ENCODE measurements around the gene MED13L. TPM values are rescaled to one million over a fixed set of nuclear protein-coding genes. Genes with fewer than 3 reads are reported as not detected.

Gene MED13L
- total RNA-seq, 2 donors from 2014 or later, result 88.9 to 140 TPM

GRCh38 chr12:116062698-116063097 is 214.8 kb downstream of the MED13L start:
- no peak for DNase-seq (ENCODE audit: low spot score)
- Histone ChIP-seq H3K4me3 (no peak overlapping the region), H3K36me3 (no peaks in the 10 kb centered on the region), H3K4me1 (replicated peaks) (peaks cover 3% of the 10 kb centered on the region), H3K27me3 (replicated peaks; ENCODE audit: insufficient read depth) (no peaks in the 10 kb centered on the region), H3K9me3 (no peaks in the 10 kb centered on the region), H3K27ac (no peak overlapping the region)
- intact Hi-C loops (cut with DNase I), result no loop called here
- WGBS, result 94% methylated on average over 4 of the region's 4 CpGs
- TF ChIP-seq POLR2AphosphoS5 (IDR thresholded peaks at IDR 0.05) (no peak), CTCF (IDR thresholded peaks at IDR 0.05) (no peak), POLR2A (IDR thresholded peaks at IDR 0.05) (no peak)

GRCh38 chr12:116060764-116061163 is 216.7 kb downstream of the MED13L start:
- no peak for TF ChIP-seq POLR2A (IDR thresholded peaks at IDR 0.05)
- no peak for TF ChIP-seq CTCF (IDR thresholded peaks at IDR 0.05)
- TF ChIP-seq POLR2AphosphoS5 (IDR thresholded peaks at IDR 0.05), result no peak
- H3K4me1 ChIP-seq (replicated peaks), result peaks cover 3% of the 10 kb centered on the region
- no peaks in the 10 kb centered on the region for H3K9me3 ChIP-seq
- H3K4me3 ChIP-seq, result no peak overlapping the region
- no peaks in the 10 kb centered on the region for H3K36me3 ChIP-seq
- intact Hi-C loops (cut with DNase I), result no loop called here
- WGBS, result 94% methylated on average over 2 of the region's 2 CpGs
- H3K27ac ChIP-seq, result no peak overlapping the region
- no peaks in the 10 kb centered on the region for H3K27me3 ChIP-seq (replicated peaks; ENCODE audit: insufficient read depth)
- no peak for DNase-seq (ENCODE audit: low spot score)

GRCh38 chr12:116059904-116060303 is 217.6 kb downstream of the MED13L start:
- 81% methylated on average over 4 of the region's 4 CpGs for WGBS
- no peak for DNase-seq (ENCODE audit: low spot score)
- no peaks in the 10 kb centered on the region for H3K9me3 ChIP-seq
- H3K36me3 ChIP-seq, result no peaks in the 10 kb centered on the region
- no peak for TF ChIP-seq CTCF (IDR thresholded peaks at IDR 0.05)
- H3K4me3 ChIP-seq, result no peak overlapping the region
- H3K4me1 ChIP-seq (replicated peaks), result peaks cover 3% of the 10 kb centered on the region
- H3K27ac ChIP-seq, result no peak overlapping the region
- intact Hi-C loops (cut with DNase I), result no loop called here
- no peaks in the 10 kb centered on the region for H3K27me3 ChIP-seq (replicated peaks; ENCODE audit: insufficient read depth)

- Histone ChIP-seq H3K27me3 (replicated peaks; ENCODE audit: insufficient read depth) (no peaks in the 10 kb centered on the region), H3K9me3 (no peaks in the 10 kb centered on the region), H3K4me1 (replicated peaks) (no peaks in the 10 kb centered on the region), H3K27ac (no peak overlapping the region), H3K36me3 (no peaks in the 10 kb centered on the region), H3K4me3 (no peak overlapping the region)
- intact Hi-C loops (cut with DNase I), result no loop called here
- TF ChIP-seq POLR2A (IDR thresholded peaks at IDR 0.05) (no peak), CTCF (IDR thresholded peaks at IDR 0.05) (no peak), POLR2AphosphoS5 (IDR thresholded peaks at IDR 0.05) (no peak)
- no peak for DNase-seq (ENCODE audit: low spot score)
- WGBS, result 71% methylated on average over 3 of the region's 3 CpGs
These were observed 218.9 kb downstream of the MED13L start for GRCh38 chr12:116058574-116058973.

GRCh38 chr12:116057356-116057755 is 220.1 kb downstream of the MED13L start:
- no peaks in the 10 kb centered on the region for H3K4me1 ChIP-seq (replicated peaks)
- no peaks in the 10 kb centered on the region for H3K9me3 ChIP-seq
- 87% methylated on average over 3 of the region's 3 CpGs for WGBS

More at GRCh38 chr12:116057356-116057755, 220.1 kb downstream of the MED13L start:
- TF ChIP-seq POLR2AphosphoS5 (IDR thresholded peaks at IDR 0.05), result no peak
- no peak for TF ChIP-seq CTCF (IDR thresholded peaks at IDR 0.05)
- no peak for TF ChIP-seq POLR2A (IDR thresholded peaks at IDR 0.05)
- H3K27ac ChIP-seq, result no peak overlapping the region
- no peak overlapping the region for H3K4me3 ChIP-seq
- no peak for DNase-seq (ENCODE audit: low spot score)
- H3K36me3 ChIP-seq, result no peaks in the 10 kb centered on the region
- no peaks in the 10 kb centered on the region for H3K27me3 ChIP-seq (replicated peaks; ENCODE audit: insufficient read depth)
- intact Hi-C loops (cut with DNase I), result no loop called here
